ENCODE data around the gene MPP2.
"Not testable (repeated sequence)": the region's sequence is repeated elsewhere in the genome, so short reads cannot be mapped to it uniquely, and the experiment has no call there.

GRCh38 chr17:43927929-43928328, 20.6 kb upstream of the MPP2 start:
- not testable (repeated sequence) for TF ChIP-seq CTCF (IDR thresholded peaks at IDR 0.05; ENCODE audit: insufficient read depth, low read length, poor library complexity, severe bottlenecking); EZH2phosphoT487 (conservative IDR thresholded peaks at IDR 0.05; ENCODE audit: low read length)
